HG03442 (cell line): ENCODE data around the gene KCNA2.
A peak's percentile ranks its signal among the peaks of the same experiment; 100 is the strongest.

ENCODE experiments used
- ATAC-seq: cut with Tn5 transposase; IDR thresholded peaks from one replicate; pipeline ENCODE4 v1.9.1; 2021; ENCODE audit warnings: mild to moderate bottlenecking, moderate library complexity; ENCODE audit not compliant: unreplicated experiment

The KCNA2 gene

GRCh38 chr1:110572751-110573150 lies 33.4 kb downstream of the KCNA2 start:
- ATAC-seq: no peak

GRCh38 chr1:110570901-110571300 lies 35.3 kb downstream of the KCNA2 start:
- ATAC-seq: no peak

- no peak for ATAC-seq
These were observed 35.9 kb downstream of the KCNA2 start for GRCh38 chr1:110570307-110570706.

- no peak for ATAC-seq
These were observed 39.3 kb downstream of the KCNA2 start for GRCh38 chr1:110566836-110567235.

GRCh38 chr1:110565565-110565964 lies 40.6 kb downstream of the KCNA2 start:
- ATAC-seq: no peak

GRCh38 chr1:110563089-110563488 lies 43.1 kb downstream of the KCNA2 start:
- ATAC-seq: no peak

- no peak for ATAC-seq
These were observed 44.6 kb downstream of the KCNA2 start for GRCh38 chr1:110561596-110561995.

- no peak for ATAC-seq
These were observed 47.0 kb downstream of the KCNA2 start for GRCh38 chr1:110559157-110559556.

- no peak for ATAC-seq
These were observed 48.7 kb downstream of the KCNA2 start for GRCh38 chr1:110557481-110557880.

GRCh38 chr1:110556471-110556807 lies 49.7 kb downstream of the KCNA2 start:
- ATAC-seq: no peak

- no peak for ATAC-seq
These were observed 50.2 kb downstream of the KCNA2 start for GRCh38 chr1:110555807-110556470.

- peak; percentile 64 for ATAC-seq
These were observed 51.0 kb downstream of the KCNA2 start for GRCh38 chr1:110554871-110555801.

- ATAC-seq: no peak
These were observed 54.8 kb downstream of the KCNA2 start for GRCh38 chr1:110551278-110551809.

GRCh38 chr1:110549831-110550230 lies 56.3 kb downstream of the KCNA2 start:
- no peak for ATAC-seq

GRCh38 chr1:110548381-110548780 lies 57.8 kb downstream of the KCNA2 start:
- ATAC-seq: no peak

GRCh38 chr1:110547017-110547416 lies 59.1 kb downstream of the KCNA2 start:
- ATAC-seq: no peak

GRCh38 chr1:110545492-110545891 lies 60.7 kb downstream of the KCNA2 start:
- no peak for ATAC-seq

- ATAC-seq: no peak
These were observed 61.4 kb downstream of the KCNA2 start for GRCh38 chr1:110544753-110545152.
